Measurements from ENCODE around the gene RABGAP1L.

Gene RABGAP1L

GRCh38 chr1:174942547-174943255 is 783.4 kb downstream of the RABGAP1L start:
- Histone ChIP-seq H3K9me3 (ENCODE audit: insufficient read depth, low read length) (no peaks in the 10 kb centered on the region), H3K9ac (ENCODE audit: low read length) (no peak overlapping the region), H3K79me2 (ENCODE audit: insufficient read depth, low read length) (peaks cover 15% of the 10 kb centered on the region), H3F3A (ENCODE audit: insufficient read depth) (no peaks in the 10 kb centered on the region), H2AFZ (ENCODE audit: low read depth, low read length, severe bottlenecking) (no peak overlapping the region), H3K9me2 (replicated peaks; ENCODE audit: insufficient read depth, low read length) (no peaks in the 10 kb centered on the region), H3K4me3 (ENCODE audit: insufficient read depth, low read length, poor library complexity, severe bottlenecking) (no peak overlapping the region), H3K36me3 (ENCODE audit: low read length) (0 out of 2 replicates have a peak, but pooled peaks cover 5% of the 10 kb centered on the region), H3K27ac (ENCODE audit: low read depth, low read length) (no peak overlapping the region), H3K27me3 (ENCODE audit: low read length) (no peaks in the 10 kb centered on the region), H3K4me2 (ENCODE audit: low read depth, low read length, poor library complexity, severe bottlenecking) (no peak overlapping the region), H4K20me1 (ENCODE audit: low read depth, low read length) (no peaks in the 10 kb centered on the region)
- TF ChIP-seq EZH2phosphoT487 (conservative IDR thresholded peaks at IDR 0.05; ENCODE audit: low read length), result no peak
- TF ChIP-seq, protein P1, sequence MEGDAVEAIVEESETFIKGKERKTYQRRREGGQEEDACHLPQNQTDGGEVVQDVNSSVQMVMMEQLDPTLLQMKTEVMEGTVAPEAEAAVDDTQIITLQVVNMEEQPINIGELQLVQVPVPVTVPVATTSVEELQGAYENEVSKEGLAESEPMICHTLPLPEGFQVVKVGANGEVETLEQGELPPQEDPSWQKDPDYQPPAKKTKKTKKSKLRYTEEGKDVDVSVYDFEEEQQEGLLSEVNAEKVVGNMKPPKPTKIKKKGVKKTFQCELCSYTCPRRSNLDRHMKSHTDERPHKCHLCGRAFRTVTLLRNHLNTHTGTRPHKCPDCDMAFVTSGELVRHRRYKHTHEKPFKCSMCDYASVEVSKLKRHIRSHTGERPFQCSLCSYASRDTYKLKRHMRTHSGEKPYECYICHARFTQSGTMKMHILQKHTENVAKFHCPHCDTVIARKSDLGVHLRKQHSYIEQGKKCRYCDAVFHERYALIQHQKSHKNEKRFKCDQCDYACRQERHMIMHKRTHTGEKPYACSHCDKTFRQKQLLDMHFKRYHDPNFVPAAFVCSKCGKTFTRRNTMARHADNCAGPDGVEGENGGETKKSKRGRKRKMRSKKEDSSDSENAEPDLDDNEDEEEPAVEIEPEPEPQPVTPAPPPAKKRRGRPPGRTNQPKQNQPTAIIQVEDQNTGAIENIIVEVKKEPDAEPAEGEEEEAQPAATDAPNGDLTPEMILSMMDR (IDR thresholded peaks at IDR 0.05; ENCODE audit: insufficient read depth, low read length, poor library complexity, severe bottlenecking), result no peak

DNA sequence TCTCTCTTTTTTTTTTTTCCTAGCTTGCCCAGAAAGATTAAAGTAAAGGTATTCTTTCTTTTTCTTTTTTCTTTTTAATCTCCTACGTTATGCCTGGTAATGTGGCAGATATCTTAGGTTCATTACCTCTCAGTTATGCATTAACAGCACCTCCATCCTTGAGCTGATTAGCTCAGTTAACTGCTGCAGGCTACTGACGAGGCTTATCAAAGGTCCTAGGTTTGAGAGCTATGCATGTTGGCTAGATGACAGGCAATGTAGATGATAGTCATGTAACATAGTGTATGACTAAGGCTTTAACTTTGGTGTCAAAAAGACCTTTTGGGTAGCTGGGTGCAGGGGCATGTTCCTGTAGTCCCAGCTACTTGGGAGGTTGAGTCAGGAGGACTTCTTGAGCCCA is 786.7 kb downstream of the RABGAP1L start:
- no peak overlapping the region for H3K9ac ChIP-seq (ENCODE audit: low read length)
- TF ChIP-seq, protein P1 (IDR thresholded peaks at IDR 0.05; ENCODE audit: insufficient read depth, low read length, poor library complexity, severe bottlenecking), result no peak
- no peak for TF ChIP-seq EZH2phosphoT487 (conservative IDR thresholded peaks at IDR 0.05; ENCODE audit: low read length)

DNA sequence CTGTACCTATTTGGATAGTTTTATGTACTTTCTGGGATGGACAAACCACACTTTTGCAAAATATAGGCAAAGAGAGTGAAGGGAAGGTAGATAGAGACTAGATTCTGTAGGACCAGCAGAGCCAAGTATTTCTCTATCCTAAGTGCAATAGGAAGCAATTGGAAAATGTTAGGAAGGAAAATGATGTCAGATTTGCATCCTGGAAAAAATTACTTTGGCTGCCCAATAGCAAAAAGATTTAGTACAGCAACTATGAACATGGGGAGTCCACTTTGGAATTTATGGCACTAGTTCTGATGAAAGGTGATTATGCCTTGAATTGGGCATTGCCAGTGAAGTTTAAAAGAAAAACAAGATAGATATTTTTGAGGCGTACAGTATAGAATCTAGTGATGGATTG is 789.7 kb downstream of the RABGAP1L start:
- Histone ChIP-seq H3K36me3 (ENCODE audit: low read length) (no peaks in the 10 kb centered on the region), H3K27ac (ENCODE audit: low read depth, low read length) (no peak overlapping the region), H3K27me3 (ENCODE audit: low read length) (no peaks in the 10 kb centered on the region), H2AFZ (ENCODE audit: low read depth, low read length, severe bottlenecking) (no peak overlapping the region), H3K4me2 (ENCODE audit: low read depth, low read length, poor library complexity, severe bottlenecking) (no peak overlapping the region), H4K20me1 (ENCODE audit: low read depth, low read length) (no peaks in the 10 kb centered on the region), H3K9me3 (ENCODE audit: insufficient read depth, low read length) (no peaks in the 10 kb centered on the region), H3K79me2 (ENCODE audit: insufficient read depth, low read length) (peaks cover 14% of the 10 kb centered on the region; the same call in 1 of the 2 replicates), H3K4me3 (ENCODE audit: insufficient read depth, low read length, poor library complexity, severe bottlenecking) (no peak overlapping the region), H3K9ac (ENCODE audit: low read length) (no peak overlapping the region), H3F3A (ENCODE audit: insufficient read depth) (no peaks in the 10 kb centered on the region), H3K9me2 (replicated peaks; ENCODE audit: insufficient read depth, low read length) (no peaks in the 10 kb centered on the region)
- TF ChIP-seq, protein P1 (IDR thresholded peaks at IDR 0.05; ENCODE audit: insufficient read depth, low read length, poor library complexity, severe bottlenecking), result no peak
- TF ChIP-seq EZH2phosphoT487 (conservative IDR thresholded peaks at IDR 0.05; ENCODE audit: low read length), result no peak

More for the DNA sequence above, 786.7 kb downstream of the RABGAP1L start:
- Histone ChIP-seq H3K4me2 (ENCODE audit: low read depth, low read length, poor library complexity, severe bottlenecking) (no peak overlapping the region), H4K20me1 (ENCODE audit: low read depth, low read length) (no peaks in the 10 kb centered on the region), H3K9me2 (replicated peaks; ENCODE audit: insufficient read depth, low read length) (no peaks in the 10 kb centered on the region), H3K27ac (ENCODE audit: low read depth, low read length) (no peak overlapping the region), H3K4me3 (ENCODE audit: insufficient read depth, low read length, poor library complexity, severe bottlenecking) (no peak overlapping the region), H3K27me3 (ENCODE audit: low read length) (no peaks in the 10 kb centered on the region), H3K9me3 (ENCODE audit: insufficient read depth, low read length) (no peaks in the 10 kb centered on the region), H3K79me2 (ENCODE audit: insufficient read depth, low read length) (peaks cover 22% of the 10 kb centered on the region), H2AFZ (ENCODE audit: low read depth, low read length, severe bottlenecking) (no peak overlapping the region), H3K36me3 (ENCODE audit: low read length) (no peaks in the 10 kb centered on the region), H3F3A (ENCODE audit: insufficient read depth) (no peaks in the 10 kb centered on the region)
